H1 (cell line): Measurements from ENCODE around the gene LMTK3. TPM values are rescaled to one million over a fixed set of nuclear protein-coding genes. Genes with fewer than 3 reads are reported as not detected.

ENCODE experiments used
- CTCF ChIA-PET: fragments of 300-600 bp; sonication (Branson Sonifier 250); formaldehyde crosslinking; loops from one replicate; lab custom pipeline; 2021; ENCODE audit not compliant: partially characterized antibody; lab: Charles Lee
- POLR2A ChIA-PET: fragments of 300-600 bp; sonication (Branson Sonifier 250); formaldehyde crosslinking; loops from one replicate; lab custom pipeline; 2021; ENCODE audit warnings: inconsistent platforms; ENCODE audit not compliant: partially characterized antibody; lab: Charles Lee
- DNase-seq, 2 experiments: peaks; one replicate each; pipeline versions ENCODE4 v3.0.0 to v3.0.0-alpha.2; 2010 to 2022; ENCODE audit warnings: low spot score in 2 of 2, low read depth in 1 of 2, mixed read lengths in 1 of 2
- FAIRE-seq: peaks from 2 replicates; lab custom pipeline; 2011; peaks lifted over from hg19 to GRCh38; lab: Jason Lieb, UNC
- H2AFZ ChIP-seq: 2 replicates; pipeline ENCODE4 v1.8.1; 2012; ENCODE audit warnings: low read length, inconsistent platforms
- H2AK5ac ChIP-seq: 2 replicates; pipeline ENCODE4 v1.6.1; 2013; ENCODE audit warnings: low read depth, low read length
- H2BK120ac ChIP-seq: replicated peaks from 2 replicates; pipeline ENCODE3; 2013; ENCODE audit warnings: low read depth, low read length, inconsistent platforms
- H2BK12ac ChIP-seq: 2 replicates; pipeline ENCODE4 v1.6.1; 2013; ENCODE audit warnings: low read depth, low read length
- H2BK15ac ChIP-seq: 2 replicates; pipeline ENCODE4 v1.6.1; 2013; ENCODE audit warnings: low read length
- H2BK20ac ChIP-seq: 2 replicates; pipeline ENCODE4 v1.6.1; 2013; ENCODE audit warnings: low read length
- H2BK5ac ChIP-seq: 2 replicates; pipeline ENCODE4 v1.6.1; 2013; ENCODE audit warnings: low read depth, low read length
- H3K14ac ChIP-seq: 2 replicates; pipeline ENCODE4 v1.6.1; 2013; ENCODE audit warnings: inconsistent platforms; ENCODE audit not compliant: insufficient read length
- H3K18ac ChIP-seq: 2 replicates; pipeline ENCODE4 v1.6.1; 2013; ENCODE audit warnings: low read length; ENCODE audit errors: extremely low read depth
- H3K23ac ChIP-seq: 2 replicates; pipeline ENCODE4 v1.6.1; 2013; ENCODE audit warnings: inconsistent platforms; ENCODE audit not compliant: insufficient read length
- H3K23me2 ChIP-seq: 2 replicates; pipeline ENCODE4 v1.6.1; 2013; ENCODE audit warnings: low read depth, low read length
- H3K27ac ChIP-seq: 2 replicates; pipeline ENCODE4 v1.6.1; 2011; ENCODE audit warnings: low read depth, low read length, inconsistent platforms
- H3K27me3 ChIP-seq, 4 experiments: replicated peaks in 1 of 4; 1 replicate in 1 of 4; 2 replicates in 3 of 4; pipeline versions ENCODE4 v1.6.1 to v1.8.1; 2011 to 2013; ENCODE audit warnings: low read length in 3 of 4, mild to moderate bottlenecking in 3 of 4, inconsistent platforms in 2 of 4, mixed read lengths in 2 of 4, moderate library complexity in 1 of 4; ENCODE audit not compliant: control insufficient read depth in 3 of 4, insufficient read depth in 3 of 4; ENCODE audit errors: extremely low read depth in 1 of 4
- H3K36me3 ChIP-seq, 4 experiments: 2 replicates each; pipeline versions ENCODE4 v1.6.1 to v1.8.1; 2011 to 2013; ENCODE audit warnings: mild to moderate bottlenecking in 4 of 4, low read length in 3 of 4, moderate library complexity in 2 of 4, control low read depth in 1 of 4, inconsistent platforms in 1 of 4; ENCODE audit not compliant: insufficient read depth in 4 of 4, control insufficient read depth in 2 of 4
- H3K4ac ChIP-seq: replicated peaks from 2 replicates; pipeline ENCODE3; 2013; ENCODE audit warnings: low read length, low read depth, mixed read lengths, inconsistent platforms; ENCODE audit not compliant: insufficient read length
- H3K4me1 ChIP-seq, 4 experiments: replicated peaks in 1 of 4; 1 replicate in 1 of 4; 2 replicates in 3 of 4; pipeline versions ENCODE4 v1.6.1 to v1.8.1; 2011 to 2013; ENCODE audit warnings: low read length in 3 of 4, inconsistent platforms in 2 of 4, mixed read lengths in 1 of 4; ENCODE audit not compliant: insufficient read depth in 4 of 4, control insufficient read depth in 3 of 4
- H3K4me2 ChIP-seq, 2 experiments: 2 replicates each; pipeline versions ENCODE4 v1.6.1 to v1.8.1; 2011 to 2013; ENCODE audit warnings: low read depth in 2 of 2, low read length in 2 of 2, control low read depth in 1 of 2, inconsistent platforms in 1 of 2, mild to moderate bottlenecking in 1 of 2; ENCODE audit not compliant: insufficient read depth in 1 of 2
- H3K4me3 ChIP-seq, 4 experiments: fragments of 200-600, 300-600 bp in 1 of 4; sonication (generic), shearing (Covaris generic), sonication (Bioruptor Twin) in 1 of 4; 2 replicates each; pipeline versions ENCODE4 v1.5.1 to v1.8.1; 2011 to 2016; ENCODE audit warnings: low read length in 4 of 4, low read depth in 3 of 4, control low read depth in 2 of 4, inconsistent platforms in 2 of 4, mild to moderate bottlenecking in 2 of 4, mixed read lengths in 1 of 4, moderate library complexity in 1 of 4; ENCODE audit not compliant: insufficient read depth in 2 of 4; ENCODE audit errors: extremely low read depth in 1 of 4
- H3K56ac ChIP-seq: replicated peaks from 2 replicates; pipeline ENCODE3; 2013; ENCODE audit warnings: low read depth, mild to moderate bottlenecking, mixed read lengths, low read length, inconsistent platforms; ENCODE audit not compliant: insufficient read length
- H3K79me1 ChIP-seq: 2 replicates; pipeline ENCODE4 v1.6.1; 2013; ENCODE audit warnings: low read depth, low read length, control low read depth
- H3K79me2 ChIP-seq, 2 experiments: 2 replicates each; pipeline versions ENCODE4 v1.6.1 to v1.8.1; 2012 to 2013; ENCODE audit warnings: low read length in 2 of 2, mild to moderate bottlenecking in 2 of 2, inconsistent platforms in 1 of 2; ENCODE audit not compliant: insufficient read depth in 2 of 2, control insufficient read depth in 1 of 2
- H3K9ac ChIP-seq, 4 experiments: replicated peaks in 1 of 4; 1 replicate in 1 of 4; 2 replicates in 3 of 4; pipeline versions ENCODE4 v1.6.1 to v1.8.1; 2011 to 2013; ENCODE audit warnings: low read depth in 3 of 4, low read length in 3 of 4, control low read depth in 2 of 4, mild to moderate bottlenecking in 2 of 4, moderate library complexity in 2 of 4, inconsistent platforms in 1 of 4; ENCODE audit errors: extremely low read depth in 1 of 4
- H3K9me3 ChIP-seq, 2 experiments: 2 replicates each; pipeline versions ENCODE4 v1.6.1 to v1.8.1; 2012 to 2013; ENCODE audit warnings: mild to moderate bottlenecking in 2 of 2, moderate library complexity in 2 of 2, control low read depth in 1 of 2, inconsistent platforms in 1 of 2, low read depth in 1 of 2, low read length in 1 of 2, mixed read lengths in 1 of 2; ENCODE audit not compliant: insufficient read depth in 2 of 2
- H4K20me1 ChIP-seq, 2 experiments: replicated peaks in 1 of 2; 2 replicates each; pipeline versions ENCODE3 to v1.8.1; 2011 to 2013; ENCODE audit warnings: inconsistent platforms in 2 of 2, low read length in 2 of 2, mild to moderate bottlenecking in 1 of 2; ENCODE audit not compliant: insufficient read depth in 2 of 2, control insufficient read depth in 1 of 2
- H4K5ac ChIP-seq: 2 replicates; pipeline ENCODE4 v1.6.1; 2013; ENCODE audit warnings: low read length, low read depth, mixed read lengths, inconsistent platforms; ENCODE audit not compliant: insufficient read length
- H4K8ac ChIP-seq: 2 replicates; pipeline ENCODE4 v1.8.0; 2013; ENCODE audit warnings: mild to moderate bottlenecking, moderate library complexity, low read length, inconsistent platforms; ENCODE audit not compliant: insufficient read depth; ENCODE audit errors: extremely low read depth
- H4K91ac ChIP-seq: replicated peaks from 2 replicates; pipeline ENCODE3; 2013; ENCODE audit warnings: low read length, mixed read lengths, inconsistent platforms; ENCODE audit not compliant: insufficient read length
- CTBP2 ChIP-seq: IDR thresholded peaks from 2 replicates; pipeline ENCODE4 v1.7.0; 2011; ENCODE audit warnings: borderline replicate concordance, mild to moderate bottlenecking, moderate library complexity, mixed read lengths, low read length; ENCODE audit not compliant: insufficient read depth, insufficient read length
- EZH2 ChIP-seq: fragments of 200-600 bp; sonication (generic); IDR thresholded peaks from 2 replicates; pipeline ENCODE4 v1.7.1; 2012; ENCODE audit warnings: low read depth, mild to moderate bottlenecking, moderate library complexity, low read length, inconsistent platforms; ENCODE audit not compliant: severe bottlenecking
- GTF2F1 ChIP-seq: IDR thresholded peaks from 2 replicates; pipeline ENCODE4 v1.6.1; 2012; ENCODE audit warnings: low read depth, low read length, improper control_type of control experiment, borderline replicate concordance
- KDM5A ChIP-seq: fragments of 200-600 bp; IDR thresholded peaks from 2 replicates; pipeline ENCODE4 v1.7.1; 2012; ENCODE audit warnings: mild to moderate bottlenecking, low read length, inconsistent platforms, mixed read lengths
- MAFK ChIP-seq: IDR thresholded peaks from 2 replicates; pipeline ENCODE4 v1.6.1; 2012; ENCODE audit warnings: low read depth, mild to moderate bottlenecking, improper control_type of control experiment, low read length
- POLR2A ChIP-seq, 2 experiments: IDR thresholded peaks; 1 replicate in 1 of 2; 2 replicates in 1 of 2; pipeline ENCODE4 v1.6.1; 2011; ENCODE audit warnings: low read depth in 2 of 2, low read length in 2 of 2, mild to moderate bottlenecking in 2 of 2; ENCODE audit errors: control extremely low read depth in 1 of 2
- RAD21 ChIP-seq, 2 experiments: IDR thresholded peaks in 1 of 2; conservative IDR thresholded peaks in 1 of 2; 2 replicates each; pipeline ENCODE4 v1.6.1; 2011; ENCODE audit warnings: low read depth in 2 of 2, low read length in 2 of 2, improper control_type of control experiment in 1 of 2, inconsistent platforms in 1 of 2, mild to moderate bottlenecking in 1 of 2, moderate library complexity in 1 of 2
- RBBP5 ChIP-seq: IDR thresholded peaks from 2 replicates; pipeline ENCODE4 v1.7.1; 2012; ENCODE audit warnings: low read depth, mild to moderate bottlenecking, inconsistent platforms, low read length, moderate library complexity, borderline replicate concordance
- SIX5 ChIP-seq: IDR thresholded peaks from 2 replicates; pipeline ENCODE4 v1.6.1; 2011; ENCODE audit warnings: mild to moderate bottlenecking, low read depth, low read length
- TBP ChIP-seq: IDR thresholded peaks from 2 replicates; pipeline ENCODE4 v1.6.1; 2011; ENCODE audit warnings: low read depth, low read length, improper control_type of control experiment
- WGBS, 2 experiments: shearing (Covaris generic) in 1 of 2; methylation state at CpG; one replicate each; pipeline versions ENCODE4 v1.1.6 to v1.1.7; 2013 to 2015; ENCODE audit warnings: low lambda C conversion rate in 2 of 2, mixed read lengths in 2 of 2, inconsistent platforms in 1 of 2, low coverage in 1 of 2, missing lambda C conversion rate in 1 of 2; ENCODE audit not compliant: insufficient replicate concordance in 2 of 2, insufficient coverage in 1 of 2, insufficient read length in 1 of 2; ENCODE audit errors: extremely low coverage in 1 of 2, missing lambda C conversion rate in 1 of 2; 5-methylcytosine and 5-hydroxymethylcytosine counted together
- polyA plus RNA-seq, 7 experiments: library from polyadenylated mRNA; depleted of rRNA in 3 of 7; stranded (reverse) in 5 of 7; unstranded in 2 of 7; fragments of >200 nt in 5 of 7; fragments of 200-250 nt in 2 of 7; gene quantifications; 1 replicate in 5 of 7; 2 replicates in 1 of 7; 4 replicates in 1 of 7; pipeline versions ENCODE4 v1.2.1 to v1.2.3, GENCODE V29; 2011 to 2013; ENCODE audit warnings: missing spikeins in 2 of 7, mixed read lengths in 2 of 7
- total RNA-seq: library from RNA; stranded (reverse); fragmentation: NEBNext Ultra II Directional; extraction: Animal tissue kit (Norgen Biotek cat#: 25700); gene quantifications from 2 replicates; pipeline ENCODE4 v1.2.1, GENCODE V29; 2021
- TF ChIP-seq, protein P1 (sequence below): IDR thresholded peaks from 2 replicates; pipeline ENCODE4 v1.6.1; 2012; ENCODE audit warnings: inconsistent platforms
- TF ChIP-seq, protein P2 (sequence below): IDR thresholded peaks from 2 replicates; pipeline ENCODE4 v1.6.1; 2011; ENCODE audit warnings: low read length, improper control_type of control experiment

LMTK3 gene
- total and polyA plus RNA-seq, 2 of the 8 experiments (the other 6 are each of a cell fraction or from before 2014, with no cell fraction given): 2.7 to 12.4 TPM

DNA sequence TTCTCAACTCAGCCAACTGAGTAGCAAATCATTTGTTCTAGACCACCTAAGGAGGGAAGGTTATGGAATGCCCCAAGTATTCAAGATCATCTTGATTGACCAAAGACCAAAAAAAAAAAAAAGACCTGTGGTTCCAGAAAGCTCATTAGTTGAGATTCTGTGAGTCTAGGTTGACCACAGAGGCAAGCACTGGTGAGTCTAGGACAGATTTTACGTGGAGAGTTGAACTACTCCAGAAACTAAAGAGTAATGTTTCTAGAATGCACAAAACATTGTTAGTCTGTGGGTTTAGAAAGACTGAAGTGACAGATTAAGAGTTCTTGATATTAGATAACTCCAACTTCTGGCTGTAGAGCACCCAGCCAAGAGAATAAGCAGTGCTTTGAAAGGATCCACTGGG lies 46.4 kb downstream of the LMTK3 start:
- no peak overlapping the region for H3K56ac ChIP-seq
- no peaks in the 10 kb centered on the region for H3K79me1 ChIP-seq
- H2BK120ac ChIP-seq: no peak overlapping the region
- FAIRE-seq (no peak), DNase-seq (no peak)
- H2AFZ ChIP-seq: no peak overlapping the region
- H4K8ac ChIP-seq: no peak overlapping the region
- peaks cover 0 to 7% (median 1%) of the 10 kb centered on the region in 4 experiments; a peak in 3 of 7 replicates for H3K4me1 ChIP-seq
- no peak overlapping the region for H2AK5ac ChIP-seq
- H3K23me2 ChIP-seq: no peaks in the 10 kb centered on the region; the same call in 1 of the 2 replicates
- ChIA-PET POLR2A (interaction anchor here (1.3 kb wide), 1 partner anchor 10 kb away, joined by 5 read pairs; no protein-coding TSS in a partner anchor), CTCF (interaction anchor here (1.4 kb wide), 1 partner anchor 19 kb away, joined by 3 read pairs; the partner anchor contains the start of gene GRWD1)
- H3K9me3 ChIP-seq: peaks cover 0 to 6% of the 10 kb centered on the region in 2 experiments; a peak in 1 of 4 replicates
- H3K9ac ChIP-seq: no peak overlapping the region
- no peaks in the 10 kb centered on the region for H3K27me3 ChIP-seq
- H2BK20ac ChIP-seq: no peak overlapping the region
- H4K5ac ChIP-seq: no peak overlapping the region
- no peak overlapping the region for H3K23ac ChIP-seq
- no peak overlapping the region for H2BK12ac ChIP-seq
- no peak overlapping the region for H3K4me3 ChIP-seq
- no peak overlapping the region for H3K27ac ChIP-seq
- 94% methylated on average over 1 of the region's 1 CpG; no CpG with 5 or more reads in 1 of the 2 experiments for WGBS, 2 experiments
- peaks cover 0 to 5% of the 10 kb centered on the region in 2 experiments; a peak in 1 of 4 replicates for H3K79me2 ChIP-seq
- H2BK15ac ChIP-seq: no peak overlapping the region
- peaks cover 0 to 7% (median 0%) of the 10 kb centered on the region in 4 experiments; a peak in 2 of 8 replicates for H3K36me3 ChIP-seq
- no peak overlapping the region for H4K91ac ChIP-seq
- no peak overlapping the region for H3K4ac ChIP-seq
- H4K20me1 ChIP-seq: peaks cover 0 to 2% of the 10 kb centered on the region in 2 experiments
- H3K14ac ChIP-seq: no peak overlapping the region
- no peak overlapping the region for H3K4me2 ChIP-seq
- H3K18ac ChIP-seq: no peak overlapping the region
- H2BK5ac ChIP-seq: no peak overlapping the region
- TF ChIP-seq, protein P1, sequence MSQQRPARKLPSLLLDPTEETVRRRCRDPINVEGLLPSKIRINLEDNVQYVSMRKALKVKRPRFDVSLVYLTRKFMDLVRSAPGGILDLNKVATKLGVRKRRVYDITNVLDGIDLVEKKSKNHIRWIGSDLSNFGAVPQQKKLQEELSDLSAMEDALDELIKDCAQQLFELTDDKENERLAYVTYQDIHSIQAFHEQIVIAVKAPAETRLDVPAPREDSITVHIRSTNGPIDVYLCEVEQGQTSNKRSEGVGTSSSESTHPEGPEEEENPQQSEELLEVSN: no peak
- TF ChIP-seq CTBP2 (no peak), MAFK (no peak), EZH2 (no peak), SIX5 (no peak), POLR2A (IDR thresholded peaks at IDR 0.05; ENCODE audit: control extremely low read depth in 1 of 2, low read depth in 2 of 2, low read length in 2 of 2) (no peak), RBBP5 (no peak), GTF2F1 (no peak), RAD21 (IDR thresholded peaks at IDR 0.05 in 1 of 2, conservative IDR thresholded peaks at IDR 0.05 in 1 of 2; ENCODE audit: low read depth in 2 of 2, low read length in 2 of 2) (no peak), KDM5A (no peak), TBP (no peak)
- TF ChIP-seq, protein P2, sequence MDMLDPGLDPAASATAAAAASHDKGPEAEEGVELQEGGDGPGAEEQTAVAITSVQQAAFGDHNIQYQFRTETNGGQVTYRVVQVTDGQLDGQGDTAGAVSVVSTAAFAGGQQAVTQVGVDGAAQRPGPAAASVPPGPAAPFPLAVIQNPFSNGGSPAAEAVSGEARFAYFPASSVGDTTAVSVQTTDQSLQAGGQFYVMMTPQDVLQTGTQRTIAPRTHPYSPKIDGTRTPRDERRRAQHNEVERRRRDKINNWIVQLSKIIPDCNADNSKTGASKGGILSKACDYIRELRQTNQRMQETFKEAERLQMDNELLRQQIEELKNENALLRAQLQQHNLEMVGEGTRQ: no peak
